Vagina (tissue), 2 donors: ENCODE results near the gene B4GALT1.

Experiments
- CTCF ChIP-seq, 3 experiments: fragments of 450-650 bp in 2 of 3; fragments of 200-600 bp in 1 of 3; sonication (generic) in 1 of 3; IDR thresholded peaks; one replicate each; pipeline ENCODE4 v1.5.1; 2017 to 2019; ENCODE audit warnings: antibody characterized with exemption in 3 of 3, mild to moderate bottlenecking in 2 of 3, moderate library complexity in 2 of 3
- POLR2A ChIP-seq, 2 donors: fragments of 450-650 bp; IDR thresholded peaks; one replicate each; pipeline ENCODE4 v1.6.1; 2017; ENCODE audit warnings: antibody characterized with exemption in 2 of 2, mild to moderate bottlenecking in 2 of 2, moderate library complexity in 2 of 2

- TF ChIP-seq CTCF (IDR thresholded peaks at IDR 0.05) (no peak), POLR2A (IDR thresholded peaks at IDR 0.05) (no peak)
Observed at GRCh38 chr9:33175649-33176325, 8.7 kb upstream of the B4GALT1 start.
